GM23338 (cell line): ENCODE measurements around the gene CDH23. TPM values are rescaled to one million over a fixed set of nuclear protein-coding genes. Genes with fewer than 3 reads are reported as not detected.

Experiments used
- ATAC-seq: fragments of 200-7000 bp; cut with Tn5 transposase; 3 replicates; pipeline ENCODE4 v1.9.1; 2020
- DNase-seq: peaks from one replicate; pipeline ENCODE4 v3.0.0-alpha.2; 2015; ENCODE audit warnings: low spot score
- H2AFZ ChIP-seq: fragments of 200-600 bp; sonication (generic); 2 replicates; pipeline ENCODE4 v1.8.0; 2016; ENCODE audit warnings: antibody characterized with exemption, mild to moderate bottlenecking, moderate library complexity
- H3F3A ChIP-seq: fragments of 200-600 bp; sonication (generic); replicated peaks from 2 replicates; pipeline ENCODE4 v1.8.0; 2017; ENCODE audit warnings: antibody characterized with exemption, mixed run types, low read depth
- H3K27ac ChIP-seq: fragments of 200-600 bp; sonication (generic); 2 replicates; pipeline ENCODE4 v1.6.1; 2016; ENCODE audit warnings: low read depth
- H3K27me3 ChIP-seq: fragments of 200-600 bp; sonication (generic); 2 replicates; pipeline ENCODE4 v1.8.0; 2016; ENCODE audit warnings: mild to moderate bottlenecking, mixed run types, moderate library complexity; ENCODE audit not compliant: insufficient read depth
- H3K36me3 ChIP-seq: fragments of 200-600 bp; sonication (generic); 2 replicates; pipeline ENCODE4 v1.8.0; 2016; ENCODE audit warnings: mild to moderate bottlenecking; ENCODE audit not compliant: insufficient read depth
- H3K4me1 ChIP-seq: fragments of 200-600 bp; sonication (generic); 2 replicates; pipeline ENCODE4 v1.8.0; 2016; ENCODE audit warnings: mild to moderate bottlenecking, moderate library complexity; ENCODE audit not compliant: insufficient read depth
- H3K4me2 ChIP-seq: fragments of 200-600 bp; sonication (generic); 2 replicates; pipeline ENCODE4 v1.7.1; 2017; ENCODE audit warnings: mixed run types
- H3K4me3 ChIP-seq: fragments of 200-600 bp; sonication (generic); 2 replicates; pipeline ENCODE4 v1.6.1; 2016; ENCODE audit warnings: mixed run types
- H3K79me2 ChIP-seq: fragments of 200-600 bp; sonication (generic); replicated peaks from 2 replicates; pipeline ENCODE4 v1.8.0; 2017; ENCODE audit warnings: mild to moderate bottlenecking; ENCODE audit not compliant: insufficient read depth
- H3K9me2 ChIP-seq: fragments of 200-600 bp; sonication (generic); 2 replicates; pipeline ENCODE4 v1.8.0; 2017; ENCODE audit not compliant: insufficient read depth
- H4K20me1 ChIP-seq: fragments of 200-600 bp; sonication (generic); replicated peaks from 2 replicates; pipeline ENCODE4 v1.8.0; 2017; ENCODE audit warnings: mild to moderate bottlenecking; ENCODE audit not compliant: insufficient read depth
- H3K27ac Mint-ChIP-seq: 2 replicates; pipeline ENCODE4 v1.8.0; 2020; ENCODE audit warnings: inconsistent platforms, mild to moderate bottlenecking, moderate library complexity, mixed read lengths
- H3K27me3 Mint-ChIP-seq: 3 replicates; pipeline ENCODE4 v1.8.0; 2022; ENCODE audit warnings: low read depth, mild to moderate bottlenecking, moderate library complexity, mixed read lengths, inconsistent platforms; ENCODE audit not compliant: insufficient read depth, poor library complexity
- H3K36me3 Mint-ChIP-seq: 3 replicates; pipeline ENCODE4 v1.8.0; 2021; ENCODE audit warnings: low read depth, mild to moderate bottlenecking, inconsistent platforms, moderate library complexity, mixed read lengths
- H3K4me1 Mint-ChIP-seq: 3 replicates; pipeline ENCODE4 v1.8.0; 2020; ENCODE audit warnings: mild to moderate bottlenecking, inconsistent platforms, mixed read lengths
- H3K4me3 Mint-ChIP-seq: 3 replicates; pipeline ENCODE4 v1.8.0; 2021; ENCODE audit warnings: moderate library complexity, mild to moderate bottlenecking, inconsistent platforms, mixed read lengths
- H3K9me3 Mint-ChIP-seq: 3 replicates; pipeline ENCODE4 v1.8.0; 2020; ENCODE audit warnings: moderate library complexity, mild to moderate bottlenecking, inconsistent platforms, mixed read lengths
- EZH2phosphoT487 ChIP-seq: fragments of 200-600 bp; sonication (generic); IDR thresholded peaks from one replicate; pipeline ENCODE4 v1.8.1; 2018; ENCODE audit warnings: antibody characterized with exemption; ENCODE audit not compliant: unreplicated experiment
- JUNB ChIP-seq: IDR thresholded peaks from one replicate; pipeline ENCODE4 v1.6.1; 2016; ENCODE audit warnings: antibody characterized with exemption; ENCODE audit not compliant: unreplicated experiment
- NANOG ChIP-seq: IDR thresholded peaks from 2 replicates; pipeline ENCODE4 v1.6.1; 2016; ENCODE audit warnings: antibody characterized with exemption, borderline replicate concordance
- POLR2AphosphoS5 ChIP-seq: IDR thresholded peaks from 2 replicates; pipeline ENCODE4 v1.6.1; 2016; ENCODE audit warnings: antibody characterized with exemption, low read depth
- STAT1 ChIP-seq: IDR thresholded peaks from one replicate; pipeline ENCODE4 v1.6.1; 2016; ENCODE audit warnings: antibody characterized with exemption; ENCODE audit not compliant: unreplicated experiment
- ZNF114 ChIP-seq: fragments of 250-450 bp; sonication (Bioruptor Pico); IDR thresholded peaks from 2 replicates; pipeline ENCODE4 v1.5.0; 2020; ENCODE audit warnings: mild to moderate bottlenecking, moderate library complexity
- polyA plus RNA-seq: library from polyadenylated mRNA; unstranded; fragments of >200 nt; fragmentation: Nextera tagmentation; extraction: Ambion mirVana; gene quantifications from 2 replicates; pipeline ENCODE4 v1.2.1, GENCODE V29; 2016
- total RNA-seq: library from RNA; depleted of rRNA; stranded (reverse); fragments of >200 nt; shearing (Covaris generic); gene quantifications from 2 replicates; pipeline ENCODE4 v1.2.3, GENCODE V29; 2014
- TF ChIP-seq, protein P1 (sequence below), 2 experiments: fragments of 200-600 bp in 1 of 2; sonication (generic) in 1 of 2; conservative IDR thresholded peaks; 2 replicates each; pipeline versions ENCODE4 v1.5.1 to v1.6.1; 2016 to 2017; ENCODE audit warnings: antibody characterized with exemption in 2 of 2, low read depth in 2 of 2, mild to moderate bottlenecking in 2 of 2, moderate library complexity in 1 of 2
- TF ChIP-seq, protein P2 (sequence below): IDR thresholded peaks from one replicate; pipeline ENCODE4 v1.6.1; 2018; ENCODE audit warnings: antibody characterized with exemption; ENCODE audit not compliant: unreplicated experiment

The CDH23 gene
- total and polyA plus RNA-seq, 2 experiments from 2014 or later: 0.95 to 4.3 TPM

DNA sequence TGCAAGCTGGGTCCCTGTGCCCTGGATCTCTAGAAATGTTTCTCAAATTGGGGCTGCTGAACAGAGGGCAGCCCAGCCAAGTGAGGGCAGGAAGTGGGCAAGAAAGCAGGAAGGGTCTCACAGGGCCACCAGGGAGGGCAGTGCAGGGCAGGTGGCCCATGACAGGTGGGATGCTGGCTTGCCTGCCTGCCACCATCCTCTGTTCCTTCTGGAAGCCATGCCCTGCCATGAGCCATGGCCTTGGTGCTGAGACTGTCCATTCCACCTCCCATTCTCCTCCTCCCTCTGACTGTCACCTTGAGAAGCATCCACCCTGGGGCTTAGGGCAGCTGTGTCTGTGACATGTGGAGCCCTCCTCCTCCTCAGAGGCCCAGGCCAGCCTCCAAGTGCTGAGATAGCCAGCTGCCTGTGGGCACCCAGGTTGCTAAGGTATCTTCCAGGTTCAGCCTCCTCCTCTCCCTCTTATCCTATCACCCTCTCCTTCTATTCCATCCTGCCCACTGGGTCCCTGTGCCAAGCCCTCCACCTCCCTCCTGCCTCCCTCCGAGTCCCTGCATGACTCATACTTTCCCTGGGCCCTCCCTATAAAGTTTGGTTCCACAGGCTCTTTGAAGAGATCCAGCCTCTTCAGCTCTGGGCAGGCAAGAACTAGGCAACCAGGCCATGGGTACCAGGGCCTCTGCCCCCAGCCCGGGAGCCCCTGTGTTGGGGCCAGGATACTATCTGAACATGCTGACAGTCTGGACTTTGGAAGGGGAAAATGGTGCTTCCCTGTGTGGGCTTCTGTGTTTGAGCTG lies 375.3 kb downstream of the CDH23 start:
- no peak overlapping the region for H3K4me3 Mint-ChIP-seq
- H2AFZ ChIP-seq: no peak overlapping the region

DNA sequence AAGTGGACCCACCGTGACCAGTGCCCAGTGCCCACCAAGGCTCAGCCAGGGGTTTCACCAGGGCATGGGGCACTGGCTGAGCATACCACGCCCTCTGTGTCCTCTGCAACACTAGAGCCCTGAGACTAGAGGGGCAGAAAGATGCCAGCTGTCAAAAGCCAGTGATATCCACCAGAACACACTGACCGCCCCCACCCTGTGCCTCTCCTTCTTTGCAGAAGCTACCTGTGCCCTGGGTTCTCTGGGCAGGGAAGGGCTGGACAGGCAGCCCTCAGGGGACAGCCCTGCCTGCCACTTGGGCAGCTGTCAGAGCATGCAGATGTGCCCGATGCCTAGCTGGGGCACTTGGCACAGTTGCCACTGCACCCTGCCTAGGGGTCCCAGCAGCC lies 376.1 kb downstream of the CDH23 start:
- H3K27ac ChIP-seq: no peak overlapping the region
- no peaks in the 10 kb centered on the region for H3K4me1 ChIP-seq
- peaks cover 2% of the 10 kb centered on the region; the same call in 1 of the 3 replicates for H3K9me3 Mint-ChIP-seq
- peak overlapping the region; percentile 84 for H3K4me2 ChIP-seq
- H4K20me1 ChIP-seq: no peaks in the 10 kb centered on the region
- no peaks in the 10 kb centered on the region for H3K36me3 ChIP-seq
- H3K27me3 ChIP-seq: peaks cover 12% of the 10 kb centered on the region; the same call in 1 of the 2 replicates
- peak overlapping the region; percentile 65 for H3K4me3 Mint-ChIP-seq
- H3K36me3 Mint-ChIP-seq: no peaks in the 10 kb centered on the region
- H3K9me2 ChIP-seq: no peaks in the 10 kb centered on the region
- H3K79me2 ChIP-seq: no peaks in the 10 kb centered on the region
- H3K4me1 Mint-ChIP-seq: peaks cover 6% of the 10 kb centered on the region; the same call in 2 of the 3 replicates
- no peak overlapping the region for H3K27ac Mint-ChIP-seq
- no peaks in the 10 kb centered on the region for H3F3A ChIP-seq
- peak overlapping the region; percentile 94 for H2AFZ ChIP-seq
- peak overlapping the region; percentile 64 for H3K4me3 ChIP-seq
- no peak for DNase-seq
- TF ChIP-seq, protein P1, sequence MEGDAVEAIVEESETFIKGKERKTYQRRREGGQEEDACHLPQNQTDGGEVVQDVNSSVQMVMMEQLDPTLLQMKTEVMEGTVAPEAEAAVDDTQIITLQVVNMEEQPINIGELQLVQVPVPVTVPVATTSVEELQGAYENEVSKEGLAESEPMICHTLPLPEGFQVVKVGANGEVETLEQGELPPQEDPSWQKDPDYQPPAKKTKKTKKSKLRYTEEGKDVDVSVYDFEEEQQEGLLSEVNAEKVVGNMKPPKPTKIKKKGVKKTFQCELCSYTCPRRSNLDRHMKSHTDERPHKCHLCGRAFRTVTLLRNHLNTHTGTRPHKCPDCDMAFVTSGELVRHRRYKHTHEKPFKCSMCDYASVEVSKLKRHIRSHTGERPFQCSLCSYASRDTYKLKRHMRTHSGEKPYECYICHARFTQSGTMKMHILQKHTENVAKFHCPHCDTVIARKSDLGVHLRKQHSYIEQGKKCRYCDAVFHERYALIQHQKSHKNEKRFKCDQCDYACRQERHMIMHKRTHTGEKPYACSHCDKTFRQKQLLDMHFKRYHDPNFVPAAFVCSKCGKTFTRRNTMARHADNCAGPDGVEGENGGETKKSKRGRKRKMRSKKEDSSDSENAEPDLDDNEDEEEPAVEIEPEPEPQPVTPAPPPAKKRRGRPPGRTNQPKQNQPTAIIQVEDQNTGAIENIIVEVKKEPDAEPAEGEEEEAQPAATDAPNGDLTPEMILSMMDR (conservative IDR thresholded peaks at IDR 0.05; ENCODE audit: low read depth in 2 of 2): no peak
- TF ChIP-seq JUNB: no peak
- TF ChIP-seq ZNF114: no peak
- TF ChIP-seq, protein P2, sequence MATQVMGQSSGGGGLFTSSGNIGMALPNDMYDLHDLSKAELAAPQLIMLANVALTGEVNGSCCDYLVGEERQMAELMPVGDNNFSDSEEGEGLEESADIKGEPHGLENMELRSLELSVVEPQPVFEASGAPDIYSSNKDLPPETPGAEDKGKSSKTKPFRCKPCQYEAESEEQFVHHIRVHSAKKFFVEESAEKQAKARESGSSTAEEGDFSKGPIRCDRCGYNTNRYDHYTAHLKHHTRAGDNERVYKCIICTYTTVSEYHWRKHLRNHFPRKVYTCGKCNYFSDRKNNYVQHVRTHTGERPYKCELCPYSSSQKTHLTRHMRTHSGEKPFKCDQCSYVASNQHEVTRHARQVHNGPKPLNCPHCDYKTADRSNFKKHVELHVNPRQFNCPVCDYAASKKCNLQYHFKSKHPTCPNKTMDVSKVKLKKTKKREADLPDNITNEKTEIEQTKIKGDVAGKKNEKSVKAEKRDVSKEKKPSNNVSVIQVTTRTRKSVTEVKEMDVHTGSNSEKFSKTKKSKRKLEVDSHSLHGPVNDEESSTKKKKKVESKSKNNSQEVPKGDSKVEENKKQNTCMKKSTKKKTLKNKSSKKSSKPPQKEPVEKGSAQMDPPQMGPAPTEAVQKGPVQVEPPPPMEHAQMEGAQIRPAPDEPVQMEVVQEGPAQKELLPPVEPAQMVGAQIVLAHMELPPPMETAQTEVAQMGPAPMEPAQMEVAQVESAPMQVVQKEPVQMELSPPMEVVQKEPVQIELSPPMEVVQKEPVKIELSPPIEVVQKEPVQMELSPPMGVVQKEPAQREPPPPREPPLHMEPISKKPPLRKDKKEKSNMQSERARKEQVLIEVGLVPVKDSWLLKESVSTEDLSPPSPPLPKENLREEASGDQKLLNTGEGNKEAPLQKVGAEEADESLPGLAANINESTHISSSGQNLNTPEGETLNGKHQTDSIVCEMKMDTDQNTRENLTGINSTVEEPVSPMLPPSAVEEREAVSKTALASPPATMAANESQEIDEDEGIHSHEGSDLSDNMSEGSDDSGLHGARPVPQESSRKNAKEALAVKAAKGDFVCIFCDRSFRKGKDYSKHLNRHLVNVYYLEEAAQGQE: no peak
- TF ChIP-seq EZH2phosphoT487: no peak
- no peak for TF ChIP-seq STAT1
- H3K27me3 Mint-ChIP-seq: peaks cover 13% of the 10 kb centered on the region
- peak; percentile 12 for ATAC-seq

More for the DNA sequence above, 375.3 kb downstream of the CDH23 start:
- Mint-ChIP-seq H3K27me3 (peaks cover 14% of the 10 kb centered on the region), H3K27ac (no peak overlapping the region), H3K36me3 (no peaks in the 10 kb centered on the region), H3K4me1 (peaks cover 9% of the 10 kb centered on the region), H3K9me3 (no peaks in the 10 kb centered on the region; the same call in 2 of the 3 replicates)
- ATAC-seq (no peak), DNase-seq (no peak)
- no peak overlapping the region for H3K4me2 ChIP-seq
- no peaks in the 10 kb centered on the region for H3K9me2 ChIP-seq
- no peak overlapping the region for H3K27ac ChIP-seq
- no peaks in the 10 kb centered on the region for H3K79me2 ChIP-seq
- H3F3A ChIP-seq: no peaks in the 10 kb centered on the region
- no peaks in the 10 kb centered on the region for H3K4me1 ChIP-seq
- H3K4me3 ChIP-seq: no peak overlapping the region
- TF ChIP-seq, protein P2: no peak
- TF ChIP-seq STAT1: no peak
- no peak for TF ChIP-seq EZH2phosphoT487
- no peak for TF ChIP-seq NANOG
- TF ChIP-seq POLR2AphosphoS5: no peak
- H3K27me3 ChIP-seq: peaks cover 12% of the 10 kb centered on the region; the same call in 1 of the 2 replicates
- no peaks in the 10 kb centered on the region for H3K36me3 ChIP-seq
- no peaks in the 10 kb centered on the region for H4K20me1 ChIP-seq
